HepG2 (cell line): ENCODE measurements around the gene VPS11. TPM values are rescaled to one million over a fixed set of nuclear protein-coding genes. Genes with fewer than 3 reads are reported as not detected.

ENCODE experiments used
- ATAC-seq: fragments of 200-7000 bp; cut with Tn5 transposase; 3 replicates; pipeline ENCODE4 v1.9.1; 2020; ENCODE audit warnings: mild to moderate bottlenecking, moderate library complexity
- BruUV-seq: library from RNA; stranded (reverse); fragments of 400-500 nt; replicated peaks from 2 replicates; lab custom pipeline; 2021; lab: Mats Ljungman, UMichigan
- CTCF ChIA-PET: fragments of 300-600 bp; formaldehyde crosslinking; extraction: SDS; loops from one replicate; lab custom pipeline; 2021; ENCODE audit warnings: low total read pairs, inconsistent platforms, low intra/inter-chr PET ratio; lab: Yijun Ruan, JAX
- POLR2A ChIA-PET: fragments of 350-600 bp; sonication (Branson Sonifier 250); formaldehyde crosslinking; loops from one replicate; lab custom pipeline; 2020; ENCODE audit warnings: antibody characterized with exemption, inconsistent platforms; lab: Yijun Ruan, JAX
- DNase-seq: peaks from one replicate; pipeline ENCODE4 v3.0.0-alpha.2; 2015; ENCODE audit warnings: low spot score
- FAIRE-seq: peaks from 3 replicates; lab custom pipeline; 2011; peaks lifted over from hg19 to GRCh38; lab: Jason Lieb, UNC
- H2AFZ ChIP-seq: one replicate; pipeline ENCODE4 v1.6.1; 2011; ENCODE audit warnings: low read length, inconsistent platforms
- H3K27ac ChIP-seq: fragments of 300-600 bp; 3 replicates; pipeline ENCODE4 v1.8.0; 2011; ENCODE audit warnings: mixed run types, mild to moderate bottlenecking, mixed read lengths, low read length, inconsistent platforms; ENCODE audit not compliant: insufficient read depth; ENCODE audit errors: extremely low read length
- H3K27me3 ChIP-seq, 2 experiments: fragments of 200-600 bp in 1 of 2; 2 replicates in 1 of 2; 3 replicates in 1 of 2; pipeline versions ENCODE4 v1.6.0 to v1.8.0; 2011; ENCODE audit warnings: low read length in 2 of 2, mild to moderate bottlenecking in 2 of 2, moderate library complexity in 2 of 2, inconsistent platforms in 1 of 2; ENCODE audit not compliant: insufficient read depth in 2 of 2, control insufficient read depth in 1 of 2
- H3K36me3 ChIP-seq, 2 experiments: fragments of 200-600 bp in 1 of 2; replicated peaks in 1 of 2; 2 replicates in 1 of 2; 3 replicates in 1 of 2; pipeline versions ENCODE4 v1.5.1 to v1.8.0; 2011; ENCODE audit warnings: low read length in 2 of 2, inconsistent platforms in 1 of 2; ENCODE audit not compliant: insufficient read depth in 2 of 2, control insufficient read depth in 1 of 2
- H3K4me1 ChIP-seq: 2 replicates; pipeline ENCODE4 v1.5.1; 2012; ENCODE audit warnings: low read length, inconsistent platforms; ENCODE audit not compliant: insufficient read depth
- H3K4me2 ChIP-seq: 2 replicates; pipeline ENCODE4 v1.6.0; 2011; ENCODE audit warnings: low read depth, low read length, inconsistent platforms
- H3K4me3 ChIP-seq, 3 experiments: fragments of 200-600 bp in 1 of 3; sonication (generic), shearing (Covaris generic) in 1 of 3; replicated peaks in 1 of 3; 2 replicates each; pipeline ENCODE4 v1.5.1; 2011 to 2016; ENCODE audit warnings: low read length in 3 of 3, inconsistent platforms in 2 of 3, low read depth in 2 of 3, mild to moderate bottlenecking in 2 of 3, control low read depth in 1 of 3, mixed read lengths in 1 of 3; ENCODE audit not compliant: insufficient read depth in 1 of 3
- H3K79me2 ChIP-seq: one replicate; pipeline ENCODE4 v1.6.1; 2011; ENCODE audit warnings: low read length, inconsistent platforms; ENCODE audit not compliant: insufficient read depth
- H3K9ac ChIP-seq: 2 replicates; pipeline ENCODE4 v1.6.0; 2011; ENCODE audit warnings: mild to moderate bottlenecking, low read depth, low read length, inconsistent platforms; ENCODE audit not compliant: insufficient read depth
- H3K9me3 ChIP-seq: 2 replicates; pipeline ENCODE4 v1.5.1; 2012; ENCODE audit warnings: mild to moderate bottlenecking, low read length
- H4K20me1 ChIP-seq: 2 replicates; pipeline ENCODE4 v1.6.0; 2011; ENCODE audit warnings: inconsistent platforms, mild to moderate bottlenecking, low read length, moderate library complexity; ENCODE audit not compliant: insufficient read depth
- DNMT1 ChIP-seq: sonication (generic); formaldehyde crosslinking; IDR thresholded peaks from 2 replicates; pipeline ENCODE4 v1.5.1; 2020; ENCODE audit warnings: mild to moderate bottlenecking, missing genetic modification reagents
- FIP1L1 ChIP-seq: fragments of 200-400 bp; formaldehyde crosslinking; IDR thresholded peaks from 2 replicates; pipeline ENCODE4 v1.6.1; 2018; ENCODE audit warnings: low read depth, mild to moderate bottlenecking, low read length, moderate library complexity, borderline replicate concordance; ENCODE audit not compliant: insufficient read depth
- FOXO1 ChIP-seq: sonication (generic); formaldehyde crosslinking; IDR thresholded peaks from 2 replicates; pipeline ENCODE4 v1.4.0; 2020; ENCODE audit warnings: missing genetic modification reagents
- FOXP4 ChIP-seq: sonication (generic); formaldehyde crosslinking; IDR thresholded peaks from 2 replicates; pipeline ENCODE4 v1.4.0; 2020; ENCODE audit warnings: missing genetic modification reagents
- IKZF1 ChIP-seq: fragments of 450-650 bp; IDR thresholded peaks from 2 replicates; pipeline ENCODE4 v1.7.1; 2016
- KDM5A ChIP-seq: fragments of 200-600 bp; sonication (generic); IDR thresholded peaks from 2 replicates; pipeline ENCODE4 v1.7.0; 2018; ENCODE audit warnings: antibody characterized with exemption, mild to moderate bottlenecking, low read length, borderline replicate concordance
- MNT ChIP-seq: fragments of 450-650 bp; IDR thresholded peaks from 2 replicates; pipeline ENCODE4 v1.6.1; 2016
- NR2F1 ChIP-seq, 2 experiments: fragments of 450-650 bp in 1 of 2; formaldehyde crosslinking in 1 of 2; IDR thresholded peaks; 2 replicates each; pipeline versions ENCODE4 v1.5.0 to v1.6.1; 2016 to 2020; ENCODE audit warnings: mild to moderate bottlenecking in 1 of 2, missing compliant biosample characterization in 1 of 2, missing genetic modification reagents in 1 of 2, moderate library complexity in 1 of 2
- SAFB2 ChIP-seq: sonication (generic); formaldehyde crosslinking; IDR thresholded peaks from 2 replicates; pipeline ENCODE4 v1.5.1; 2020; ENCODE audit warnings: missing genetic modification reagents, low read depth, mild to moderate bottlenecking, borderline replicate concordance
- SUZ12 ChIP-seq: fragments of 150-350 bp; IDR thresholded peaks from 2 replicates; pipeline ENCODE4 v1.6.1; 2014; ENCODE audit warnings: low read depth, low read length
- TARDBP ChIP-seq: sonication (generic); formaldehyde crosslinking; IDR thresholded peaks from 2 replicates; pipeline ENCODE4 v1.8.0; 2022; ENCODE audit warnings: mild to moderate bottlenecking, missing genetic modification reagents
- ZNF230 ChIP-seq: sonication (generic); formaldehyde crosslinking; IDR thresholded peaks from 2 replicates; pipeline ENCODE4 v1.4.0; 2020; ENCODE audit warnings: mild to moderate bottlenecking, missing genetic modification reagents
- ZNF235 ChIP-seq: sonication (generic); formaldehyde crosslinking; IDR thresholded peaks from 2 replicates; pipeline ENCODE4 v1.8.1; 2023; ENCODE audit warnings: mild to moderate bottlenecking, missing genetic modification reagents, borderline replicate concordance
- ZNF292 ChIP-seq: sonication (generic); formaldehyde crosslinking; IDR thresholded peaks from 2 replicates; pipeline ENCODE4 v1.8.1; 2022; ENCODE audit warnings: mild to moderate bottlenecking, low read depth, missing genetic modification reagents, borderline replicate concordance
- ZNF607 ChIP-seq: sonication (generic); formaldehyde crosslinking; IDR thresholded peaks from 2 replicates; pipeline ENCODE4 v1.5.1; 2020; ENCODE audit warnings: missing genetic modification reagents, mild to moderate bottlenecking, borderline replicate concordance
- ZNF616 ChIP-seq: sonication (generic); formaldehyde crosslinking; IDR thresholded peaks from 2 replicates; pipeline ENCODE4 v1.5.0; 2020; ENCODE audit warnings: low read depth, mild to moderate bottlenecking, missing genetic modification reagents
- ZNF678 ChIP-seq: sonication (generic); formaldehyde crosslinking; IDR thresholded peaks from 2 replicates; pipeline ENCODE4 v1.4.0; 2020; ENCODE audit warnings: mild to moderate bottlenecking, missing genetic modification reagents
- ZNF713 ChIP-seq: sonication (generic); formaldehyde crosslinking; IDR thresholded peaks from 2 replicates; pipeline ENCODE4 v1.4.0; 2020; ENCODE audit warnings: mild to moderate bottlenecking, missing genetic modification reagents
- ZNF773 ChIP-seq: sonication (generic); formaldehyde crosslinking; IDR thresholded peaks from 2 replicates; pipeline ENCODE4 v1.4.0; 2020; ENCODE audit warnings: missing genetic modification reagents, borderline replicate concordance
- ZNF800 ChIP-seq: sonication (generic); formaldehyde crosslinking; IDR thresholded peaks from 2 replicates; pipeline ENCODE4 v1.4.0; 2020; ENCODE audit warnings: missing genetic modification reagents
- WGBS: methylation state at CpG from one replicate; pipeline ENCODE4 v1.1.6; 2017; ENCODE audit warnings: low lambda C conversion rate; 5-methylcytosine and 5-hydroxymethylcytosine counted together
- in situ Hi-C: cut with HindIII; loops from 2 replicates; pipeline ENCODE4 v1.10.0; 2017; ENCODE audit warnings: low pct_unique_long_range_greater_than_20kb; ENCODE audit not compliant: extremely low pct_ligation_motif_present
- intact Hi-C: fragments of 100-400 bp; cut with micrococcal nuclease; formaldehyde crosslinking; loops from one replicate; pipeline ENCODE4 v1.10.0; 2022; ENCODE audit not compliant: unreplicated experiment
- polyA plus RNA-seq, 8 experiments: library from polyadenylated mRNA; depleted of rRNA in 3 of 8; stranded (reverse) in 7 of 8; unstranded in 1 of 8; fragments of >200 nt; fragmentation: Illumina TruSeq in 4 of 8; extraction: Trizol in 4 of 8; gene quantifications; 2 replicates each; pipeline versions ENCODE4 v1.2.1 to v1.2.3, GENCODE V29; 2011 to 2016; ENCODE audit warnings: low read depth in 4 of 8, missing spikeins in 1 of 8, mixed read lengths in 1 of 8; ENCODE audit not compliant: insufficient read depth in 1 of 8
- total RNA-seq, 5 experiments: library from RNA; depleted of rRNA; stranded (reverse); fragments of >200 nt; fragmentation: Illumina TruSeq; extraction: Trizol; gene quantifications; 2 replicates each; pipeline ENCODE4 v1.2.3, GENCODE V29; 2016; ENCODE audit warnings: low read depth in 1 of 5

VPS11 gene
- total and polyA plus RNA-seq, 2 of the 13 experiments (the other 11 are each of a cell fraction or from before 2014, with no cell fraction given): 13.7 to 21.6 TPM

- no peak for FAIRE-seq
- no peak for TF ChIP-seq IKZF1
- TF ChIP-seq ZNF800: 0 out of 2 replicates have a peak, but pooled peaks have one; percentile 29
- TF ChIP-seq ZNF292 (CRISPR knock-in tag): no peak
- no peak for TF ChIP-seq TARDBP (CRISPR knock-in tag)
- no peak for TF ChIP-seq ZNF713 (CRISPR knock-in tag)
- TF ChIP-seq FIP1L1: no peak
- TF ChIP-seq FOXO1: no peak
- TF ChIP-seq MNT: no peak
- TF ChIP-seq ZNF616 (CRISPR knock-in tag): 0 out of 2 replicates have a peak, but pooled peaks have one; percentile 17
- no peak for TF ChIP-seq ZNF230 (CRISPR knock-in tag)
- TF ChIP-seq NR2F1 (CRISPR knock-in tag; IDR thresholded peaks at IDR 0.05): no peak
- 0 out of 2 replicates have a peak, but pooled peaks have one; percentile 5 for TF ChIP-seq ZNF235
- no peak for TF ChIP-seq ZNF773 (CRISPR knock-in tag)
- TF ChIP-seq FOXP4 (CRISPR knock-in tag): 0 out of 2 replicates have a peak, but pooled peaks have one; percentile 0
- no peak for TF ChIP-seq ZNF607 (CRISPR knock-in tag)
- TF ChIP-seq SUZ12: no peak
- no peak for TF ChIP-seq ZNF678 (CRISPR knock-in tag)
- TF ChIP-seq DNMT1 (CRISPR knock-in tag): no peak
- TF ChIP-seq KDM5A: peak; percentile 23; the same call in 1 of the 2 replicates
- no peak for TF ChIP-seq SAFB2 (CRISPR knock-in tag)
These were observed 37.6 kb upstream of the VPS11 start for GRCh38 chr11:119030029-119030328.

More at GRCh38 chr11:119030029-119030328, 37.6 kb upstream of the VPS11 start:
- Histone ChIP-seq H3K79me2 (peaks cover 47% of the 10 kb centered on the region), H3K27me3 (no peaks in the 10 kb centered on the region; a peak in 1 of 5 replicates), H3K4me2 (peak overlapping the region; percentile 99), H3K27ac (peak overlapping the region; percentile 77), H2AFZ (no peak overlapping the region), H3K4me1 (peaks cover 68% of the 10 kb centered on the region), H3K4me3 (peak overlapping the region; percentile 74 to 82 (median 79)), H3K36me3 (peaks cover 0 to 3% of the 10 kb centered on the region in 2 experiments; a peak in 1 of 5 replicates), H4K20me1 (peaks cover under 1% of the 10 kb centered on the region; the same call in 1 of the 2 replicates), H3K9ac (peak overlapping the region; percentile 77), H3K9me3 (no peaks in the 10 kb centered on the region)
- no TSS peak for BruUV-seq
- DNase-seq (no peak), ATAC-seq (peak; percentile 0; the same call in 2 of the 3 replicates)
- in situ Hi-C loops: no loop called here
- POLR2A ChIA-PET: interaction anchor here (0.6 to 4.8 kb wide), 5 partner anchors 11 to 72 kb away, joined by 3 to 45 read pairs (median 4); partner anchors contain the start of genes CENATAC, HMBS, RPS25 and TRAPPC4
- WGBS: 0% methylated on average over 10 of the region's 13 CpGs
- CTCF ChIA-PET: no interaction called here
- intact Hi-C loops: loop anchor here (2.0 kb wide), 2 partner anchors 31 to 65 kb away; partner anchors contain the start of gene CENATAC
